HG03097 (cell line): ENCODE measurements around the gene GRK2.
A peak's percentile ranks its signal among the peaks of the same experiment; 100 is the strongest.
"Not testable (repeated sequence)": the region's sequence is repeated elsewhere in the genome, so short reads cannot be mapped to it uniquely, and the experiment has no call there.

Experiments
- ATAC-seq: cut with Tn5 transposase; IDR thresholded peaks from one replicate; pipeline ENCODE4 v1.9.1; 2021; ENCODE audit not compliant: unreplicated experiment, low FRiP score

The GRK2 gene

GRCh38 chr11:67266449-67267187 is at the start of gene GRK2:
GRK2 (plus strand) TSS chr11:67266473; CDS start chr11:67266700, 227 bp downstream.
- no peak for ATAC-seq

DNA sequence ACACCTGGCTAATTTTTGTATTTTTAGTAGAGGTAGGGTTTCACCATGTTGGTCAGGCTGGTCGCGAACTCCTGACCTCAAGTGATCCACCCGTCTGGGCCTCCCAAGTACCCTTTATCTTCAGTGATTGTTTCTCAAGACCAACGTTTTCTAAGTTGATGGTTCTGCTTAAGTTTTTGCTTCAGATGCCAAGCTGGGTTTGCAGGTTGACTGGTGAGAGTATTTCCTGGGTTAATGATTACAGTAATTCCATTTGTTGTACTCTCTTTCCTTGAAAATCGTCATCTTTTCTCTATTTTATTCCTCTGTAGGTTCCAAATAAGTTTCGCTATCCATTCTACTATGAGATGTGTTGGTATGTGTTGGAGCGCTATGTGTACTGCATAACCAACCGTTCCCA is 38.5 kb upstream of the GRK2 start:
- ATAC-seq: no peak

- no peak for ATAC-seq
Measured at GRCh38 chr11:67230406-67230805, 35.9 kb upstream of the GRK2 start.

- no peak for ATAC-seq
Measured at GRCh38 chr11:67230886-67231285, 35.4 kb upstream of the GRK2 start.

- ATAC-seq: no peak
Measured at GRCh38 chr11:67233584-67234190, 32.6 kb upstream of the GRK2 start.

- ATAC-seq: not testable (repeated sequence)
Measured at GRCh38 chr11:67234571-67234970, 31.7 kb upstream of the GRK2 start.

- ATAC-seq: no peak
Measured at GRCh38 chr11:67237574-67237973, 28.7 kb upstream of the GRK2 start.

- peak; percentile 16 for ATAC-seq
Measured at GRCh38 chr11:67238894-67239782, 27.1 kb upstream of the GRK2 start.

DNA sequence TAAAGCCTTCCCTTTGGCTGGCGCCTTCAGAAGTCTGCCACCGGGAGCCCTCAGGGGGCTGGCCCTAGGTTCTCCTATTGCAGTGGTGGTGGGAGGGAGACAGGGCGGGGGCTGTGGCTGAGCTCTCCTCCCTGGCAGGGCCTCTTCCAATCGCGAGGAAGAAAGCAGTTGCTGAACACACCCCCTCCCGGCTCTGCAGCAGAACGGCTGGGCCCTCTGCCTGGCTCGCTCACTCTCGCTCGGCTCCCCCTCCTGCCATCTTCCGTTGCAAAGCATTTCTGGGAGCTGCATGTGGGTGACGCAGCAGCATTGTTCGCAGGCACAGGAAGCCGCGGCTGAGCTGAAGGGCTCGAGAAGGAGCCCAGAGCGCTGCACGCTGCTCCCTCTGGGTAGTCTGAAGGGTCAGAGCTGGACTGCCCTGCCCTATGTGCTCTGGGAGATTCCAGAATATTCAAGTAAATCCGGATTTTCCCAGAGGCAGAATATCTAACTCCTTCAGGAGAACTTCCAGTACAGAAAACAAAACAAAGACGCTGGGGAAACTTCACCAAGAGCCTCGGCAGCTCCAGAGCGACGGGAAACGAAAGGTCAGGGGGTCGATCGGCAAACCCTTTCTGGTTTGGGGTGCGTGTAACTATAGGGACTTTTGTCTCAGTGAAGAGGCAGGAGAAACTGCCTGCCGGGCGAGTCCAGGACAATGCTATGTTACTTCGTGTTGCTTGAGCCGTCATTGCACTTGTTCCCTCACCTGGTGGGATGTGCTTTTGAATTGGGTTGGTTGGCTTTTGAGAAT is 26.3 kb upstream of the GRK2 start:
- peak; percentile 79 for ATAC-seq

DNA sequence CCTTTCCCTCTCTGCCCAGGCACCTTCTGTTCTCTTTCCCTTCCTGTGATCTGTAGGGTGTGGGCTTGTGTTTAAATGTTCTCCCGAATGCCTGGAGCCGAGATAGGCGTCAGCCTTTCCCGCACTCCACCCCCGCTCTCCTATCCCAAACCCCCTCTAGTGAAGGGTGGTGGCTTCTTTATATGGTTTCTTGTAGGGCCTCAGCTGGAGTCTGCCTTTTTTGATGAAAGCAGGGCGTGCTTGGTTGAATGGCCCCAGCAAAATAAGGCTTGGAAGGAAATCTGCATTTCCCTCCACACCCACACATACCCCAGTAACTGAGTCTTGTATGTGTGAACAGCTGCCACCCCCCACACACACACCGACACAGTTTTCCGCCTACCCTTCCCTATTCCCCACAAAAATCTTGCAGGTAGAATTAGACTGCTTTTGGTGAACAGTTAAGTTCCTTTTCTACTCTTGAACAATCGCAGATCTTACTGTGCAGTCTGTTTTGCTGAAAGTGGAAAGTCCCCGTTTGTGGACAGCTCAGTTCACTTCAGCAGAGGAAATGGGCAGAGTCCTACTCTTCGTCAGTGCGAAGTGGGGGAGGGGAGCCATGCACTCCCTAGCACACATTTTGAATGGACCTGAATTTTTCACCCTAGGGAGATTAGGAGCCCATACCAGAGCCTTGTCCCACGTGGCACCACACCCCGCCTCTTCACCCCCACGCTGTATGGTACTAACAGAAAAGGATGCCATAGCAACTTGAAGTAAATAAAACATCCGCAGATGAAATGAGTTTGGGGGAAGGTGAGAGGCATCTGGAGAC is 25.5 kb upstream of the GRK2 start:
- ATAC-seq: no peak

DNA sequence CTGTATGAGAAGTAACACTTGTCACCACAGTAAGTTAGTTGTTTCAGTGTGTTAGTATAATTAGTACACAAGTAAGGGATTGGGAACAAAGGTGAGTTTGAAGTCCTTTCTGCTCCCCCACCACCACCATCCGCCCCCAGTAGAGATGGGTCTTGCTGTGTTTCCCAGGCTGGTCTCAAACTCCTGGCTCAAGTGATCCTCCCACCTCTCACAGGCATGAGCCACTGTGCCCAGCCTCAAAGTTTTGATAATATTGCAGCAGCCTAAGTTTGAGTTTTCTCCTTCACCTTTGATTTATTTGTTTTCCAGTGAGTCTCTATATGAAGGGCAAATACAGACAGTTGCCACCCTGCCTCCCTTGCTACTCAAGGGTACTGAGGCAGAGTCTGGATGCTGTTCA is 23.7 kb upstream of the GRK2 start:
- no peak for ATAC-seq

DNA sequence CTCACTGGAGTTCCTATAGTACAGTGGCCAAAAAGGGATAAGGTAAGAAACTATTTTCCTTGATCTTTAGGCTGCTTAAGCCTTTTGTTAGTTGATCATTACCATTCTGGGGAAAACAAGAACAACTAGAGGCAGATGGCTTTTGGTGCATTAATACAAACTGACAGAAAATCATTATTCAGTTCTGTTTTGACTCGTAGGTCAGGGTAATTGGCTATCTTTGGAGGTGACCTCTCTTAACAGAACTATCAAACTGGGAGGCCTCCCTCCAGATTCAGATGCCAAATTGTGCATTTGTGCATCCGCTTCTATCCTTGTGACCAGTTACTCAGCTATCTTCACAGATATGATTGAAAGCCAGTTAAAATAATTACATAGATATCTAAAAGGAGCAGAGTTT is 23.2 kb upstream of the GRK2 start:
- no peak for ATAC-seq

DNA sequence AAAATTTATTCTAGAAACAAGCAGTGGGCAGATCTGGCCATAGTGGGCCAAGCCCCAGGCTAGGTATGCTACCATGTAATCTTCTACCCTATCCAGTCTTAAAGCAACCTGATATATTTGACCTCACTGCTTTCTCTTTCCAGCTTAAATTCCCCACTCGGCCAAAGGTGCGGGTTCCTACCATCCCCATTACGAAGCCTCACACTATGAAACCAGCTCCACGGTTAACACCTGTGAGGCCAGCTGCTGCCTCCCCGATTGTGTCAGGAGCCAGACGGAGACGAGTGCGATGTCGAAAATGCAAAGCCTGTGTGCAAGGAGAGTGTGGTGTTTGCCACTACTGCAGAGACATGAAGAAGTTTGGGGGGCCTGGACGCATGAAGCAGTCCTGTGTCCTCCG is 21.2 kb upstream of the GRK2 start:
- ATAC-seq: no peak

DNA sequence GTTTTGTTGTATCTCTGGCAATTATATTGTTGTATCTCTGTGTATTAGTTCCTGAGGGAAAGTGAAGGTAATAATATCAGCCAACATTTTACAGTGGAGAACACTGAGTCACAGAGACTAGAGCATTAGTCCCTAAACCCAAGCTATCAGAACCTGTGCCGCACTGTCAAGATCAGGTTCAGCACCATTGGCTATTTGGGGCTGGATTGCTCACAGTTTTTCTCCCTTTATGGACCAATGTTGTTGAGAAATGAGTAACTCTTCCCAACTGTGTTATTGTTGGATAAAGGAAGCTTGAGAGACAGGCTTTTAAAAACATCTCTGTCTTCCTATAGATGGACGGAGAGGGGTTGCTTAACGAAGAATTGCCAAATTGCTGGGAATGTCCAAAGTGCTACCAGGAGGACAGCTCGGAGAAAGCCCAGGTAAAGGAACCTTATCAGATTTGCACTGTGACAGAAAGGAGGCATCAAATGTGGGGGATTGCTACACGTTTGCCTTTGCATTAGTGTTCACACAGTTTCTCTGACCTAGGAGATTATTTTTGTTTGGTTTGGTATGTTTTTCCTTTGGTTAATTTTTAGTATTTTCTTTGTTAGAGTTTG is 18.2 kb upstream of the GRK2 start:
- no peak for ATAC-seq

- ATAC-seq: no peak
Measured at GRCh38 chr11:67248653-67249052, 17.6 kb upstream of the GRK2 start.

GRCh38 chr11:67250059-67251043 is 15.9 kb upstream of the GRK2 start:
- ATAC-seq: no peak

DNA sequence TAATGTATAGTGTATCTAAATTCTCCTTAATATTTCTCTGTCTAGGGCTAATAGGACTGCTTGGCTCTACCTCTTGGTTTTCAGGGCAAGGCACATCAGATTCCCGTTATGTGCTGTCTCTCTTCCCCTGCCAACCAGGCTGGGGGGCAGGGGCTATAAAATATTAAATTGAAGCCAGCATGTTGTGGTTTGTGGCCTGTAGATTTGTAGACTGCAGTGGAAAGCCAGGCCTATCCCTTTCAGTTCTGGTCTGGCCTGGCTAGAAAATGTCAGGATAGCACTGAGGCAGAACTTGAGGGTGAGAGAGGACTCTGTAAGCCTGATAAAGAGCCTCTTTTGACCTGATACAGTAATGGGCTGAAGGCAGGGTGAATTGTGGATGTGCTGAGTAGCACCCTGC is 14.4 kb upstream of the GRK2 start:
- no peak for ATAC-seq

DNA sequence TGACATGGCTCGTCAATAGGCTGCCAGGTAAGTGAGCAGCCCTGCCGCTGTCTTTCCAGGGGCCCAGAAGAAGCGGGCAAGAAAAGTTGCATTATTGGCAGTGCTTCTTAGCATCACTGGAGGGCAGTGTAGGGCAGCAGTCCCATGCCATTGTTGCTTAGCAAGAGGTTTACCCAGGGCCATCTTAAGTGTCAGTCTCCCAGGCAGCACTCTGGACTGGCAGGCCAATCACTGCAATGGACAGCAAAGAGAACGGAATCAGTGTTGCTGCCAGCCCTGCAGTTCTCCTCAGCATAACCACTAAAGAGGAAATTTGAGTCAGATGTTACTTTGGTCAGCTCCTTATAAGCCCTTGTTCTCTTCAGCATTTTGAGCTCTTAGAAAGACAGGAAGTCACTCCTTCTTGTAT is 13.4 kb upstream of the GRK2 start:
- no peak for ATAC-seq
